ENCODE data around the gene RNF17. TPM values are rescaled to one million over a fixed set of nuclear protein-coding genes. Genes with fewer than 3 reads are reported as not detected.
"Not testable (repeated sequence)": the region's sequence is repeated elsewhere in the genome, so short reads cannot be mapped to it uniquely, and the experiment has no call there.

RNF17 gene
- not detected for polyA plus RNA-seq

GRCh38 chr13:24763596-24764275 is at the start of gene RNF17:
TSS of gene RNF17 (plus strand) at chr13:24764169. CDS start at chr13:24764204, 35 bp downstream.
- peaks cover 6% of the 10 kb centered on the region for H3K27me3 Mint-ChIP-seq
- H3K4me3 Mint-ChIP-seq = peak within 1 kb of the TSS in 1 of 4 donors; percentile 49
- peaks cover 0 to 3% (median 0%) of the 10 kb centered on the region in 3 donors for H3K9me3 Mint-ChIP-seq
- no peak within 1 kb of the TSS for H3K27ac Mint-ChIP-seq
- no peaks in the 10 kb centered on the region for H3K4me1 Mint-ChIP-seq
- no peaks in the 10 kb centered on the region for H3K36me3 Mint-ChIP-seq

- no peak overlapping the region for H3K4me3 Mint-ChIP-seq
- H3K36me3 Mint-ChIP-seq = no peaks in the 10 kb centered on the region
- H3K27me3 Mint-ChIP-seq = peaks cover 12% of the 10 kb centered on the region
- H3K4me1 Mint-ChIP-seq = no peaks in the 10 kb centered on the region
- no peak overlapping the region for H3K27ac Mint-ChIP-seq
- H3K9me3 Mint-ChIP-seq = no peaks in the 10 kb centered on the region
Measured at GRCh38 chr13:24716011-24716410, 48.0 kb upstream of the RNF17 start.

DNA sequence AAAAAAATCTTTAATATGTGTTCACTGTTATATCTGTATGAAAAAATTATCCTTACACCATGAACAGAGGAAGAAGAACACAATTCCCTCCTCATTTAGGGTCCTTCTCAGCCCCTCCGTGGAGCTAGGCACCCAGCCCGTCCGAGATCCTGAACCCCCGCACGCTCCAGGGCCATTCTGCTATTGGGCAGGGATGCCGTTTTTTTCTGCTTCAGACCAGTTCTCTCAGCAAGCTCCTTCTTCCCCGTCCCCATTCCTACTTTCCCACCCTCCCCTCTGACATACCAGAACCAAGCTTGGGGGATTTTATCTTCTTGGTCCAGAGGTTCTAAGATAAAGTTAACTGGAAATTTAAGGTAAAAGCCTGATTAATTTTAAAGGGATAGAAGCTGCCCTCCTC is 47.5 kb upstream of the RNF17 start:
- Mint-ChIP-seq H3K4me1 (no peaks in the 10 kb centered on the region), H3K9me3 (no peaks in the 10 kb centered on the region), H3K4me3 (no peak overlapping the region), H3K27ac (no peak overlapping the region), H3K27me3 (peaks cover 12% of the 10 kb centered on the region), H3K36me3 (no peaks in the 10 kb centered on the region)

DNA sequence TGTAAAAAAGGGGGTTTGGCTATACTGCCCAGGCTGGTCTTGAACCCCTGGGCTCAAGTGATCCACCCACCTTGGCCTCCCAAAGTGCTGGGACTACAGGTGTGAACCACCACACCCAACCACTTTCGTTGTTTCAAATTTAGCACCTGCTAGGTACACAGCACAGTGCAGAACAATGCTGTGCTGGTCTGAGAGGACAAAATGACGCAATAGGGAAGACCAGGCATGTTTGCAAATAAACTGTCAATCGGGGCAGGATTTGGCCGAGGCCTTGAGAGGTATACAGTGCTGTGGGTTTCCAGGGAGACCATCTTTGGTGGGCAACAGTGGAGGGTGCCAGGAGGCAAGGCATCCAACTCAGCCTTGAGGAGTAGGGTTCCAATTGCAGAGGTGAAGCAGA is 46.8 kb upstream of the RNF17 start:
- no peak overlapping the region for H3K4me3 Mint-ChIP-seq
- no peaks in the 10 kb centered on the region for H3K36me3 Mint-ChIP-seq
- no peak overlapping the region for H3K27ac Mint-ChIP-seq
- H3K9me3 Mint-ChIP-seq = no peaks in the 10 kb centered on the region
- peaks cover 13% of the 10 kb centered on the region for H3K27me3 Mint-ChIP-seq
- H3K4me1 Mint-ChIP-seq = no peaks in the 10 kb centered on the region

GRCh38 chr13:24718192-24718965 is 45.6 kb upstream of the RNF17 start:
- H3K27ac Mint-ChIP-seq = no peak overlapping the region
- H3K9me3 Mint-ChIP-seq = no peaks in the 10 kb centered on the region
- no peaks in the 10 kb centered on the region for H3K36me3 Mint-ChIP-seq

GRCh38 chr13:24719139-24719538 is 44.8 kb upstream of the RNF17 start:
- no peaks in the 10 kb centered on the region for H3K4me1 Mint-ChIP-seq
- H3K27me3 Mint-ChIP-seq = peaks cover 15% of the 10 kb centered on the region
- no peaks in the 10 kb centered on the region for H3K9me3 Mint-ChIP-seq
- no peak overlapping the region for H3K4me3 Mint-ChIP-seq
- no peaks in the 10 kb centered on the region for H3K36me3 Mint-ChIP-seq
- no peak overlapping the region for H3K27ac Mint-ChIP-seq

More at GRCh38 chr13:24718192-24718965, 45.6 kb upstream of the RNF17 start:
- Mint-ChIP-seq H3K27me3 (peaks cover 13% of the 10 kb centered on the region), H3K4me3 (no peak overlapping the region), H3K4me1 (no peaks in the 10 kb centered on the region)

DNA sequence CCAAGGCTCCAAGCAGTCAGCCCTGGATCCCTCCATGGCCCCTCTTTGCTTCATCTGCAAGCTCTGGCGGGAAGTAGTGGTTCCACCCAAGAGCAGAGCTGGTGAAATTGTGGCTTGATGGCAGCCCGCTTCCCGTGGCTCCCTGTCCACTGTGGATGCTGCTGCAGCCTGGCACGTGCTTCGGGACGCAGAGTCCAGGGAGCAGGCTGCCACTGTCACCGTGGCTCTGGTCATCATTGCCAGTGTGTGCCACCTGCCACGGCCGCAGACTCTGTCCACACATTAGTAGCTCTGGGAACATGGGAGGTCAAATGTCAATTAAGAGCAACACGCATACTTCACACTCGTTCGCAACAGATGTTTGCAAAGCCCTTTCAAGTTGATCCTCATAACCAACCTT is 40.8 kb upstream of the RNF17 start:
- H3K9me3 Mint-ChIP-seq = no peaks in the 10 kb centered on the region
- H3K4me3 Mint-ChIP-seq = no peak overlapping the region
- no peaks in the 10 kb centered on the region for H3K4me1 Mint-ChIP-seq
- peaks cover 12% of the 10 kb centered on the region for H3K27me3 Mint-ChIP-seq
- no peak overlapping the region for H3K27ac Mint-ChIP-seq
- H3K36me3 Mint-ChIP-seq = no peaks in the 10 kb centered on the region

- Mint-ChIP-seq H3K27ac (no peak overlapping the region), H3K27me3 (peaks cover 11% of the 10 kb centered on the region), H3K4me1 (no peaks in the 10 kb centered on the region), H3K9me3 (no peaks in the 10 kb centered on the region), H3K4me3 (no peak overlapping the region), H3K36me3 (no peaks in the 10 kb centered on the region)
Measured at GRCh38 chr13:24724714-24725113, 39.3 kb upstream of the RNF17 start.

GRCh38 chr13:24725379-24725778 is 38.6 kb upstream of the RNF17 start:
- H3K27me3 Mint-ChIP-seq = peaks cover 11% of the 10 kb centered on the region
- no peak overlapping the region for H3K4me3 Mint-ChIP-seq
- H3K36me3 Mint-ChIP-seq = no peaks in the 10 kb centered on the region
- H3K27ac Mint-ChIP-seq = no peak overlapping the region
- no peaks in the 10 kb centered on the region for H3K9me3 Mint-ChIP-seq
- peaks cover 0 to 1% (median 0%) of the 10 kb centered on the region in 3 donors for H3K4me1 Mint-ChIP-seq

GRCh38 chr13:24727731-24728601 is 36.0 kb upstream of the RNF17 start:
- peaks cover 2% of the 10 kb centered on the region for H3K36me3 Mint-ChIP-seq
- H3K4me3 Mint-ChIP-seq = peak overlapping the region in 1 of 4 donors; percentile 18
- no peak overlapping the region for H3K27ac Mint-ChIP-seq

DNA sequence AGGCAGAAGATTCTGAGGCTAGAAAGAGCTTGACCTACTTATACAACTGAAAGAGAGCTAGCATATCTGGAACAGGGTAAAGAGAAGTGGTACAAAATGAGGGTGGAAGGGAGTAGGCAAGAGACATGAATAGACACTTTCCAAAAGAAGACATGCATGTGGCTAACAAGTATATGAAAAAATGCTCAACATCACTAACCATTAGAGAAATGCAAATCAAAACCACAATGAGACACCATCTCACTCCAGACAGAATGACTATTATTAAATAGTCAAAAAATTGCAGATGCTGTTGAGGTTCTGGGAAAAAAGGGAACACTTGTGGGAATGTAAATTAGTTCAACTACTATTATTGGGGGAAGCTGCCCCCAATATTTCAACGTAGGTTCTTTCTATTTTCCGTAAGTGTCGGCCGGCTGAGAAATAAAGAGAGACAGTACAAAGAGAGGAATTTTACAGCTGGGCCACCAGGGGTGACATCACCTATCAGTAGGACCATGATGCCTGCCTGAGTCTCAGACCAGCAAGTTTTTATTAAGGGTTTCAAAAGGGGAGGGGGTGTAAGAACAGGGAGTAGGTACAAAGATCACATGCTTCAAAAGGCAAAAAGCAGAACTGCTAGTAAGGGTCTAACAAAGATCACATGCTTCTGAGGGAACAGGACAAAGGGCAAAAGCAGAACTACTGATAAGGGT is 32.9 kb upstream of the RNF17 start:
- H3K4me1 Mint-ChIP-seq, H3K36me3 Mint-ChIP-seq: not testable (repeated sequence)
- H3K9me3 Mint-ChIP-seq = peaks cover 0 to 12% (median 0%) of the 10 kb centered on the region in 3 donors

More at GRCh38 chr13:24727731-24728601, 36.0 kb upstream of the RNF17 start:
- peaks cover 12% of the 10 kb centered on the region for H3K27me3 Mint-ChIP-seq
- peaks cover 6 to 8% (median 7%) of the 10 kb centered on the region in 3 donors for H3K4me1 Mint-ChIP-seq
- H3K9me3 Mint-ChIP-seq = peaks cover 0 to 12% (median 0%) of the 10 kb centered on the region in 3 donors

GRCh38 chr13:24734950-24735349 is 29.0 kb upstream of the RNF17 start:
- H3K27me3 Mint-ChIP-seq = peaks cover 3% of the 10 kb centered on the region
- peaks cover 2% of the 10 kb centered on the region for H3K36me3 Mint-ChIP-seq
- H3K27ac Mint-ChIP-seq = no peak overlapping the region
- peaks cover 6 to 8% (median 7%) of the 10 kb centered on the region in 3 donors for H3K4me1 Mint-ChIP-seq
- peaks cover 0 to 12% (median 0%) of the 10 kb centered on the region in 3 donors for H3K9me3 Mint-ChIP-seq
- no peak overlapping the region for H3K4me3 Mint-ChIP-seq

More for the DNA sequence above, 32.9 kb upstream of the RNF17 start:
- H3K4me3 Mint-ChIP-seq = peak overlapping the region; percentile 35 to 67 (median 53)
- H3K27ac Mint-ChIP-seq = peak overlapping the region in 1 of 3 donors; percentile 48
- H3K27me3 Mint-ChIP-seq = peaks cover 10% of the 10 kb centered on the region

- Mint-ChIP-seq H3K4me1 (peaks cover 0 to 2% (median 0%) of the 10 kb centered on the region in 3 donors), H3K4me3 (no peak overlapping the region), H3K9me3 (peaks cover 0 to under 1% (median 0%) of the 10 kb centered on the region in 3 donors), H3K36me3 (no peaks in the 10 kb centered on the region), H3K27ac (no peak overlapping the region), H3K27me3 (no peaks in the 10 kb centered on the region)
Measured at GRCh38 chr13:24737042-24737441, 26.9 kb upstream of the RNF17 start.

- no peaks in the 10 kb centered on the region for H3K9me3 Mint-ChIP-seq
- no peak overlapping the region for H3K27ac Mint-ChIP-seq
- H3K4me3 Mint-ChIP-seq = no peak overlapping the region
- no peaks in the 10 kb centered on the region for H3K36me3 Mint-ChIP-seq
- peaks cover 0 to 3% (median 2%) of the 10 kb centered on the region in 3 donors for H3K4me1 Mint-ChIP-seq
- H3K27me3 Mint-ChIP-seq = no peaks in the 10 kb centered on the region
Measured at GRCh38 chr13:24738366-24738847, 25.6 kb upstream of the RNF17 start.
